Calu3 (cell line): ENCODE measurements around the gene KREMEN1. TPM values are rescaled to one million over a fixed set of nuclear protein-coding genes. Genes with fewer than 3 reads are reported as not detected.

Experiments
- BruUV-seq: library from RNA; stranded (reverse); fragments of 400-500 nt; replicated peaks from 2 replicates; lab custom pipeline; 2021; lab: Mats Ljungman, UMichigan
- CTCF ChIA-PET: fragments of 300-600 bp; sonication (Branson Sonifier 250); formaldehyde crosslinking; loops from one replicate; lab custom pipeline; 2022; ENCODE audit warnings: antibody characterized with exemption; lab: Charles Lee
- DNase-seq: peaks from one replicate; pipeline ENCODE4 v3.0.0; 2022
- H3K27ac Mint-ChIP-seq: one replicate; pipeline ENCODE4 v1.8.0; 2022; ENCODE audit warnings: mixed read lengths; ENCODE audit not compliant: unreplicated experiment
- H3K27me3 Mint-ChIP-seq: one replicate; pipeline ENCODE4 v1.8.0; 2022; ENCODE audit warnings: mixed read lengths; ENCODE audit not compliant: unreplicated experiment
- H3K36me3 Mint-ChIP-seq: one replicate; pipeline ENCODE4 v1.8.0; 2022; ENCODE audit warnings: mild to moderate bottlenecking, moderate library complexity, mixed read lengths; ENCODE audit not compliant: insufficient read depth, unreplicated experiment
- H3K4me1 Mint-ChIP-seq: one replicate; pipeline ENCODE4 v1.8.0; 2022; ENCODE audit warnings: mild to moderate bottlenecking, low read depth, mixed read lengths; ENCODE audit not compliant: unreplicated experiment
- H3K4me3 Mint-ChIP-seq: one replicate; pipeline ENCODE4 v1.8.0; 2022; ENCODE audit warnings: mild to moderate bottlenecking, low read depth, moderate library complexity, mixed read lengths; ENCODE audit not compliant: unreplicated experiment
- H3K9me3 Mint-ChIP-seq: one replicate; pipeline ENCODE4 v1.8.0; 2022; ENCODE audit warnings: low read depth, mixed read lengths; ENCODE audit not compliant: unreplicated experiment
- intact Hi-C: fragments of 100-400 bp; cut with micrococcal nuclease; formaldehyde crosslinking; loops from one replicate; pipeline ENCODE4 v1.10.0; 2022; ENCODE audit not compliant: unreplicated experiment
- total RNA-seq: library from RNA; stranded (reverse); gene quantifications from 2 replicates; pipeline ENCODE4 v1.2.3, GENCODE V29; 2022
- TF ChIP-seq, protein P1 (sequence below): fragments of 200-600 bp; IDR thresholded peaks from one replicate; pipeline ENCODE4 v1.8.0; 2022; ENCODE audit warnings: antibody characterized with exemption; ENCODE audit not compliant: unreplicated experiment

Gene KREMEN1
- total RNA-seq, 1 experiment from 2014 or later, result 2.8 TPM

DNA sequence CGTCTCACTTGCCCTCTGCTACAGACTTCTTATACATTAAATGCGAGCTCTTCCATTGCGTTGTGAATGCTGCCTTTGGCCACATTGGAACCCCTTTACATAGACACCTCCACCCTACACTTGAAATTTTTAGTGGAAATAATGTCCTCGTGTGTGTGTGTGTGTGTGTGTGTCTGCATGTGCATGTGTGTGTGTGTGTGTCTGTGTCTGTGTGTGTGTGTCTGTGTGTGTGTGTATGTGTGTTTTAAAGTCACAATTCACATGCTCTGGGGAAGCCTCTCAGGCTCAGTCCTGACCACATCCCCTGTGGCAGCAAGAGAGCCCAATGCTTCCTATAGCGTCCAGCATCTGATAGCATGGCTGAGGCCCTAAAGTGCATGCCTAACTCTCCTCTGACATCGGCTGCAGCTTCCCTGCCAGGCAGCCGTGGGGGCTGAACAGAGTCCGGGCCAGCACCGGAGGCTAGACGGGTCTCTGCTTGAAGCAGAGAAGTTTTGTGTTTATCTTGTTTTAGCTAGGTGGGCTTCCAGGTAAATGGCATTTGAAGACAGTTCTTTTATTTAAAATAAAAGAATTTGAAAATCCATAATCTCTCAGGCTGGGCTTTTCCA, 68.3 kb downstream of the KREMEN1 start:
- CTCF ChIA-PET, result interaction anchor here (0.6 kb wide), 1 partner anchor 99 kb away, joined by 3 read pairs; no protein-coding TSS in a partner anchor

DNA sequence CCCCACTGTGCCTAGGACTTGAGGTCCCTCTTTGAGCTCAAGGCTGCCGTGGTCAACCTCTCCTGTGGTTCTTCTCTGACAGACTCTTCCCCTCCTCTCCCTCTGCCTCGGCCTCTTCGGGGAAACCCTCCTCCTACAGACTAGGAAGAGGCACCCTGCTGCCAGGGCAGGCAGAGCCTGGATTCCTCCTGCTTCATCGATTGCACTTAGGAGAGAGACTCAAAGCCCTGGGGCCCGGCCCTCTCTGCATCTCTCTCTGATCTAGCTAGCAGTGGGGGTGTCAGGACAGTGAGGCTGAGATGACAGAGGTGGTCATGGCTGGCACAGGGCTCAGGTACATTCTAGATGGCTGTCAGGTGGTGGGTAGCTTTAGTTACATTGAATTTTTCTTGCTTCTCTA, 69.3 kb downstream of the KREMEN1 start:
- no peak for DNase-seq
- Mint-ChIP-seq H3K36me3 (no peaks in the 10 kb centered on the region), H3K4me1 (no peaks in the 10 kb centered on the region), H3K4me3 (no peak overlapping the region), H3K27ac (no peak overlapping the region), H3K27me3 (peaks cover 38% of the 10 kb centered on the region), H3K9me3 (no peaks in the 10 kb centered on the region)
- TF ChIP-seq, protein P1, sequence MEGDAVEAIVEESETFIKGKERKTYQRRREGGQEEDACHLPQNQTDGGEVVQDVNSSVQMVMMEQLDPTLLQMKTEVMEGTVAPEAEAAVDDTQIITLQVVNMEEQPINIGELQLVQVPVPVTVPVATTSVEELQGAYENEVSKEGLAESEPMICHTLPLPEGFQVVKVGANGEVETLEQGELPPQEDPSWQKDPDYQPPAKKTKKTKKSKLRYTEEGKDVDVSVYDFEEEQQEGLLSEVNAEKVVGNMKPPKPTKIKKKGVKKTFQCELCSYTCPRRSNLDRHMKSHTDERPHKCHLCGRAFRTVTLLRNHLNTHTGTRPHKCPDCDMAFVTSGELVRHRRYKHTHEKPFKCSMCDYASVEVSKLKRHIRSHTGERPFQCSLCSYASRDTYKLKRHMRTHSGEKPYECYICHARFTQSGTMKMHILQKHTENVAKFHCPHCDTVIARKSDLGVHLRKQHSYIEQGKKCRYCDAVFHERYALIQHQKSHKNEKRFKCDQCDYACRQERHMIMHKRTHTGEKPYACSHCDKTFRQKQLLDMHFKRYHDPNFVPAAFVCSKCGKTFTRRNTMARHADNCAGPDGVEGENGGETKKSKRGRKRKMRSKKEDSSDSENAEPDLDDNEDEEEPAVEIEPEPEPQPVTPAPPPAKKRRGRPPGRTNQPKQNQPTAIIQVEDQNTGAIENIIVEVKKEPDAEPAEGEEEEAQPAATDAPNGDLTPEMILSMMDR, result no peak
- intact Hi-C loops, result no loop called here
- CTCF ChIA-PET, result no interaction called here
- BruUV-seq, result no TSS peak

More for the DNA sequence above, 68.3 kb downstream of the KREMEN1 start:
- H3K27ac Mint-ChIP-seq, result no peak overlapping the region
- H3K4me1 Mint-ChIP-seq, result no peaks in the 10 kb centered on the region
- no TSS peak for BruUV-seq
- no peaks in the 10 kb centered on the region for H3K9me3 Mint-ChIP-seq
- no peak for DNase-seq
- peaks cover 30% of the 10 kb centered on the region for H3K27me3 Mint-ChIP-seq
- no peak overlapping the region for H3K4me3 Mint-ChIP-seq
- intact Hi-C loops, result no loop called here
- TF ChIP-seq, protein P1, result no peak
- no peaks in the 10 kb centered on the region for H3K36me3 Mint-ChIP-seq

DNA sequence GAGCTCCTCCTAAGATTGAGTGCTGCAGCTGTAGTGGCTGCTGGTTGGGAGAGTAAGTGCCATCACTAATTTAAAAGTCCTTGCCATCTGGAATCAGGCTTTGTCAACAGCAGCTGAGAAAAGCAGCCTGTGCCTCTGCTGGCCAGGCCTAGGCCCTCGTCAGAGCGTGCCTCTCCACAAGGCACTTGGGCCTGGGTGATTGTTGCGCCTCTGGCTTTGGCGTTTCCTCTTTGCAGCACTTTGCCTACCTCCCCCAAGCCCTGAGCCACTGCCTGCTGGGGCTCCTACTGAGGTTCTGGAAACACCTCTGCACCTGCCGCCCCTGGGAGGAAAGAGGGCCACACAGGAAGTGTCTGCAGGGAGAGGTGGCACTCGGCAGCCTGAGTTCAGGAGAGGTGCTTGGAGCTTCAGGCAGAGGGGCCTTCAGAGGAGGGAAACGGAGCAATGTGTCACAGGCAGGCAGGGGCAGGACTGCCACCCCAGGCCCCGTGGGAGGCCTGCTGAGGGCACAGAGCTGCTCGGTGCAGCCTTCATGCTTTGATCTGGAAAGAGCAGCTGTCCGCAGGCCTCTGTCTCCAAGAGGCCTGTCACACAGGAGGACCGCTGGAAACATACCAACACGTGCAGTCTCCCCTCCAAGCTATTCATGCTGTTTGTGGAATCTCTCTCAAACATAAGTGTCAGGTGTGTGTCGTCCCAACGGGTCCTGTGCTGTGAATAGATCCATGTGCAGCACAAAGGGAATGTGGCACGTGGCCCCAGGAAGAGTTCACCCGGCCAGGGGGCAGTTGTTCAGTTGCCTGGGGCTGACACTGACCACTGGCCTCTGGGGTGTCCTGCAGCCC, 71.3 kb downstream of the KREMEN1 start:
- H3K4me1 Mint-ChIP-seq, result no peaks in the 10 kb centered on the region
- H3K27me3 Mint-ChIP-seq, result peaks cover 42% of the 10 kb centered on the region
- H3K36me3 Mint-ChIP-seq, result no peaks in the 10 kb centered on the region
- no peak overlapping the region for H3K27ac Mint-ChIP-seq
- no peak for DNase-seq
- no peaks in the 10 kb centered on the region for H3K9me3 Mint-ChIP-seq
- BruUV-seq, result no TSS peak
- H3K4me3 Mint-ChIP-seq, result no peak overlapping the region
- CTCF ChIA-PET, result interaction anchor here (0.5 to 1.5 kb wide), 2 partner anchors 30 to 104 kb away, joined by 3 to 8 read pairs; no protein-coding TSS in a partner anchor
- intact Hi-C loops, result no loop called here
- TF ChIP-seq, protein P1, result no peak

DNA sequence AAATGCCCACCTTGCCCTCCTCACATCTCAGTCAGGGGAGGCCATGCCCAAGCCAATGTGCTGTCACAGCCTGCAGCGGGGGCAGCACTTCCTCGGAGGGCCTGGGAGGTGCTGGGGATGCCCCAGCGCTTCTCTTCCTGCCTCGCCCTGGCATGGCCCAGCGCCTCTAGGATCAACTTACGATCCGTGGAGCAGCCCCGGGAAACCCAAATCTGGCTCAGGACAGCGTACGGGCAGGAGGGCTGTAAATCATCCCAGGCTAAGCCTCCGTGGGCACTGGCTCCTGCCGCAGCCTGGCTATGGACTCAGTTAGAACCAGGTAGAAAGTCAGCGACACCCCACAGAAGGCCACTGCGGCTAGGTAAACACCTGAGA, 71.9 kb downstream of the KREMEN1 start:
- Mint-ChIP-seq H3K4me3 (no peak overlapping the region), H3K27me3 (peaks cover 42% of the 10 kb centered on the region), H3K4me1 (no peaks in the 10 kb centered on the region), H3K9me3 (no peaks in the 10 kb centered on the region), H3K27ac (no peak overlapping the region), H3K36me3 (no peaks in the 10 kb centered on the region)
- BruUV-seq, result no TSS peak
- TF ChIP-seq, protein P1, result no peak
- no peak for DNase-seq
- intact Hi-C loops, result no loop called here
- CTCF ChIA-PET, result interaction anchor here (0.5 to 1.5 kb wide), 2 partner anchors 30 to 104 kb away, joined by 3 to 8 read pairs; no protein-coding TSS in a partner anchor
